ENCODE measurements around the gene CAP2. TPM values are rescaled to one million over a fixed set of nuclear protein-coding genes. Genes with fewer than 3 reads are reported as not detected.

The CAP2 gene
- total RNA-seq, 1 donor from 2014 or later: not detected

DNA sequence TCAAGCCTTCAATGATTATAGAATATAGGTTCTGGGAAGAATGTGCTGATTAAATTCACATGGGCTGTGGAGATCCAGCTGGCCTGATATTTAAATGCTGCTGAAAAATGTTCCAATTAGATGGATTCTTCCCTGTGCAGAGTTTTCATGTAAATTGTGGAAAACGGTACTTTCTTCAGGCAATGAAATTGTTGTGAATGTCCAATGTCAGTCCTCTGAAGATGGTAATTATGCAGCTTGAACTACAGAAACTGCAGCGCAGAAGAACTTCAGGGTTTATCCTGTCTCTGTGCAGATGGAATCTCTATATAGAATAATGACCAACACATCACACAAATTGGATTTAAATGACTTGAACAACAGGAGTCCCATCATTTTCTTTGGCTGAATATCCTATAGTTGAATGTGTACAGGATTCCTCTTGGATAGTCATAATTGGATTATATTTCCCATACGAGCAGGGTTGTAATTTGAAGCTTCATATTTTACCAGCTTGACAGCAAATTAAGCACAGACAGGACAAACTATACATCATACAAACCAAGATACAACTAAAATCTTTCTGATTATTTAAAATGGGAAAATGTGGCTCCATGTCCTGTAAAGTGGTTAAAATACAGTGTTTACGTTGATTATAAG, 82.3 kb downstream of the CAP2 start:
- H3K9me3 Mint-ChIP-seq: no peaks in the 10 kb centered on the region

DNA sequence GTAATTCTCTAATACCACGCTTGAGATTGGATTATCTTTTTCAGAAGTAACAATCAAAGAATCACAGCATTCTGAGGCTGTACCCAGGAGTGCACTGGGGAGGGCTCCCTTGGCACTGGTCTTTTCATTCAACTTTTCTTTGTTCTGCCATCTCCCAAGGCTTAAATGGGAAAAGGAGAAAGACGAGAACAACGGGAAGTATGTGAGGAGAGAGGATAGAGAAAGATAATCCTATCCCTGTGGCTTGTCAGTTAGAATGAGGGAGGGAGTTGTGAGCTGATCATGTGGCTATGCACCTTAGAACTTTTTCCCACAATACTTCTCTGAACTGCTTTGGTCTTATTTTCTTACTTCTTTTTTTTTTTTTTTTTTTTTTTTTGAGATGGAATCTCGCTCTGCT, 83.1 kb downstream of the CAP2 start:
- no peaks in the 10 kb centered on the region for H3K36me3 Mint-ChIP-seq (ENCODE audit: low read depth)
- H3K4me1 Mint-ChIP-seq (ENCODE audit: low read depth): no peaks in the 10 kb centered on the region
- no peak overlapping the region for H3K27ac Mint-ChIP-seq
- H3K4me3 Mint-ChIP-seq: no peak overlapping the region
- DNase-seq (ENCODE audit: low spot score): no peak
- H3K9me3 Mint-ChIP-seq: no peaks in the 10 kb centered on the region
- peaks cover 6% of the 10 kb centered on the region for H3K27me3 Mint-ChIP-seq (ENCODE audit: insufficient read depth)
- intact Hi-C loops (cut with micrococcal nuclease): no loop called here

More for the DNA sequence above, 82.3 kb downstream of the CAP2 start:
- intact Hi-C loops (cut with micrococcal nuclease): no loop called here
- peaks cover 6% of the 10 kb centered on the region for H3K27me3 Mint-ChIP-seq (ENCODE audit: insufficient read depth)
- H3K36me3 Mint-ChIP-seq (ENCODE audit: low read depth): no peaks in the 10 kb centered on the region
- no peak overlapping the region for H3K27ac Mint-ChIP-seq
- DNase-seq (ENCODE audit: low spot score): no peak
- no peaks in the 10 kb centered on the region for H3K4me1 Mint-ChIP-seq (ENCODE audit: low read depth)
- H3K4me3 Mint-ChIP-seq: no peak overlapping the region

DNA sequence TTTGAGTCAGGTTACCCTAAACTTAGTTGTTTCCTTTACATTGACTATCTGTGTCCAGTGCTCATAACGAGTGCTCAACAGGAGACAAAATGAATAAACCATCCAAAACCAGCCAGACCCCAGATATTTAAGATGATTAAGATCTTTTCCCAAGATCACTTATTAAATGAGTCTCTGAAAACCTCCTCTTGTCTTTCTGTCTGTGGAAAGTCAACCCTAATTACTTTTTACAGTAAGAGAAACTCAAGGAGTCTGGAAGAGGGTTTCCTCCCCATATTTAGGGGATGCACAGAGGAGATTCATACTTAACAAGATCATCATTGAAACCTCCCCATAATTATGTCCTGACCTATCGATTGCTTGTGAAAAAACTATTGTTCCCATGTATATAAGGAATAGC, 84.0 kb downstream of the CAP2 start:
- Mint-ChIP-seq H3K36me3 (ENCODE audit: low read depth) (no peaks in the 10 kb centered on the region), H3K27ac (no peak overlapping the region), H3K27me3 (ENCODE audit: insufficient read depth) (peaks cover 6% of the 10 kb centered on the region), H3K4me1 (ENCODE audit: low read depth) (no peaks in the 10 kb centered on the region), H3K4me3 (no peak overlapping the region), H3K9me3 (no peaks in the 10 kb centered on the region)
- DNase-seq (ENCODE audit: low spot score): no peak
- intact Hi-C loops (cut with micrococcal nuclease): no loop called here

DNA sequence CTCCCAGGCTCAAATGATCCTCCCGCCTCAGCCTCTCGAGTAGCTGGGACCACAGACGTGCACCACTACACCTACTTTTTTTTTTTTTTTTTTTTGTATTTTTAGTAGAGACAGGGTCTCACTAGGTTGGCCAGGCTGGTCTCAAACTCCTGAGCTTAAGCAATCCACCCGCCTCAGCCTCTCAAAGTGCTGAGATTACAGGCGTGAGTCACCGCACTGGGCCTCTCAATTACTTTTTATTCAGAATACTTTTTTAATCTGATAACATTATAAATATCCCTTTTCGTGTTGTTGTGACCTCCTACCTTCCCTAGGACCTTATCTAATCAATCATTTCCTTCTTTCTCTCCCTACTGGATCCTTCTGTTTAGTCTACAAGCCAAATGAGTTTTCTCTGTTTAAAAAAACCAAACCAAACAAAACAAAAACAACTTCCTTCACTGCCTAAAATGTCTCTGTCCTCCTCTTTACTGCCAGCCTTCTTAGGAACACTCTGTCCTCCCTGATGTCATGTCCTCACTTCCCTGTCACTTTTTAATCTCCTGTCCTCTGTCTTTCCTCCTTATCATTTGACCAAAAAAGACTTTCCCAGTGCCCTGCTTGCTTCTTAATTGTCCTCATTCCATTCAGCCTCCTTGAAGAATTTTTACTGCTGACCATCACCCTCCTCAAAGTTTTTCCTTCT, 85.0 kb downstream of the CAP2 start:
- peaks cover 8% of the 10 kb centered on the region for H3K27me3 Mint-ChIP-seq (ENCODE audit: insufficient read depth)

DNA sequence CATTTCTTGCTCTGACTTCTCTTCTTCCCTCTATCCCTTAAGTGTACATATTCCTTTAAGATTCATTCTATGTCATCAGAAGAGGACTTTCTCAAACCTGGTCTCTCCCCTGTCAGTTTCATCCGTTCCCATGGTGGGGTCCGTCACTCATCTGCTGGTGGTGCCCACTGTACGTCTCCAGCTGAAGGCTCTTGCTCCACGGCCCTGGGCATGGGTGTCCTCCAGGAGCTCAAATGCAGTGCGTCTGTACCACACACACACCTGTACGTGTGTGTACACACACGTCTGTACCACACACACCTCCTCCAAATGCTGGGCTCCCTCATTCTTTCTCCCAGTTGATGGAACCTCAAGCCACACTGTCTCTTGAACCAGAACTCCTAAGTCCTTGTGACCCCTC, 85.6 kb downstream of the CAP2 start:
- intact Hi-C loops (cut with micrococcal nuclease): no loop called here
- Mint-ChIP-seq H3K27me3 (ENCODE audit: insufficient read depth) (peaks cover 5% of the 10 kb centered on the region), H3K27ac (no peak overlapping the region), H3K36me3 (ENCODE audit: low read depth) (no peaks in the 10 kb centered on the region), H3K4me1 (ENCODE audit: low read depth) (no peaks in the 10 kb centered on the region), H3K9me3 (no peaks in the 10 kb centered on the region), H3K4me3 (no peak overlapping the region)
- no peak for DNase-seq (ENCODE audit: low spot score)

More for the DNA sequence above, 85.0 kb downstream of the CAP2 start:
- Mint-ChIP-seq H3K4me1 (ENCODE audit: low read depth) (no peaks in the 10 kb centered on the region), H3K9me3 (no peaks in the 10 kb centered on the region), H3K4me3 (no peak overlapping the region), H3K36me3 (ENCODE audit: low read depth) (no peaks in the 10 kb centered on the region), H3K27ac (no peak overlapping the region)
- no peak for DNase-seq (ENCODE audit: low spot score)
- intact Hi-C loops (cut with micrococcal nuclease): no loop called here

DNA sequence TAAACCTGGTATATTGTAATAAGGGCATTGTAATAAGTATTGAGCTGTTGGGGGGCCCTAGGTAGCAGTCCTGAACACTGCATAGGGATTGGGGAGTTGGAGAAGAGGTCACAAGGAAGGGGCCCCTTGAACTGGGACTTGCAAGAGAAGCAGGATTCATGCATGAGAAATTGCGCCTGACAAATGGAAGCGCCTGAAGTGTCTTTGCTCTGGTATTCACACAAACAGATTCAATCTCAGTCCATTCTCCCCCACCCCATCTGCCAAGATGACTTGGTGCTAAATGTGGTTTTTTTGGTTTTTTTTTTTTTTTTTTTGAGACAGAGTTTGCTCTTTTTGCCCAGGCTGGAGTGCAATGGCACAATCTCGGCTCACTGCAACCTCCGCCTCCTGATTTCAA, 87.1 kb downstream of the CAP2 start:
- no peaks in the 10 kb centered on the region for H3K4me1 Mint-ChIP-seq (ENCODE audit: low read depth)
- H3K27ac Mint-ChIP-seq: no peak overlapping the region
- peaks cover 5% of the 10 kb centered on the region for H3K27me3 Mint-ChIP-seq (ENCODE audit: insufficient read depth)
- no peaks in the 10 kb centered on the region for H3K9me3 Mint-ChIP-seq
- intact Hi-C loops (cut with micrococcal nuclease): no loop called here
- H3K36me3 Mint-ChIP-seq (ENCODE audit: low read depth): no peaks in the 10 kb centered on the region
- no peak for DNase-seq (ENCODE audit: low spot score)
- H3K4me3 Mint-ChIP-seq: no peak overlapping the region

DNA sequence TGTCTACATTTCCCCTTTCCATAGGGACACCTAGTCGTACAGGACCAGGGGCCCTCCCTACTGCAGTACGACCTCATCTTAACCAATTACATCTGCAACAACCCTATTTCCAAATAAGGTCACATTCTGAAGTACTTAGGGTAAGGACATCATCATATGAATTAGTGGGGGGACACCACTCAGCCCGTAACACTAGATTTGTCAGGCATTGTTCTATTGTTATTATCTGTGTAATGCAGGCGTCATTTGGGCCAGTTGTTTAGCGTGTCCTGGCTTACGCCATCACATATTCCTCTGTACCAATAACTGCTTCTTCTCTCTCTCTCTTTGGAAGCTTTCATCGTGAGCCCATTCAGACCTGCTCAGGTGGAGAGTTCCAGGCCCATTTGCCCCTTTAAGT, 89.3 kb downstream of the CAP2 start:
- Mint-ChIP-seq H3K4me3 (no peak overlapping the region), H3K9me3 (no peaks in the 10 kb centered on the region), H3K27ac (no peak overlapping the region), H3K27me3 (ENCODE audit: insufficient read depth) (peaks cover 2% of the 10 kb centered on the region), H3K36me3 (ENCODE audit: low read depth) (no peaks in the 10 kb centered on the region), H3K4me1 (ENCODE audit: low read depth) (no peaks in the 10 kb centered on the region)
- no peak for DNase-seq (ENCODE audit: low spot score)
- intact Hi-C loops (cut with micrococcal nuclease): no loop called here

DNA sequence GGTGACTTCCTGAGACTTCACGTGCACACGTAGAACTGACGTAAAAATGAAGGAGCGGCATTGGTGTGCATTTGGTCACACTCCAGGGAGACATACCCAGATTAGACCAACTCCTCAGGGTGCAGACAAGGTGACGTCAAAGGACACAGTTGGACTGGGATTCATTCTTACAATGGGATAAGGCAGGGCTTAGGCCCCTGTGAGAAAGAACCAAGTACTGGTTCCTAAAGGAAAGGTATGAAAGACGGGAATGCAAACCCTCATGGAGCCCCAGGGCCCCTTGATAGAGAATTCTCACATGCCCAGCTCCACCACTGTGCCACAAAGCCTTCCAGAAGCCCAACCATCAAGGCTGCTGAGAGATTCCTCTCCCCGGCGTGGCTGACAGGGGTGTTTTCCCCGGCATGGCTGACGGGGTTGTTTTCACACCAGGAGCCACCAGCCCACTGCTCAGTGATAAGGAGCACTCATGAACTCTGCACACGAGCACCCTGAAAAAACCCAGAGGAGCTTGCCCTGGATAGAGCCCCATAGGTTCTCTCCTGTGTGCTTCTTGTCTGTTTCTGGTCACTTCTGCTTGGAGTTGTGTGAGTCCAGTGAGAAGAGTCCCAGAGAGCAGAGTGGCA, 90.1 kb downstream of the CAP2 start:
- no peak for DNase-seq (ENCODE audit: low spot score)
- Mint-ChIP-seq H3K27me3 (ENCODE audit: insufficient read depth) (peaks cover 2% of the 10 kb centered on the region), H3K9me3 (no peaks in the 10 kb centered on the region), H3K4me1 (ENCODE audit: low read depth) (no peaks in the 10 kb centered on the region), H3K4me3 (no peak overlapping the region), H3K27ac (no peak overlapping the region), H3K36me3 (ENCODE audit: low read depth) (no peaks in the 10 kb centered on the region)
- intact Hi-C loops (cut with micrococcal nuclease): no loop called here

DNA sequence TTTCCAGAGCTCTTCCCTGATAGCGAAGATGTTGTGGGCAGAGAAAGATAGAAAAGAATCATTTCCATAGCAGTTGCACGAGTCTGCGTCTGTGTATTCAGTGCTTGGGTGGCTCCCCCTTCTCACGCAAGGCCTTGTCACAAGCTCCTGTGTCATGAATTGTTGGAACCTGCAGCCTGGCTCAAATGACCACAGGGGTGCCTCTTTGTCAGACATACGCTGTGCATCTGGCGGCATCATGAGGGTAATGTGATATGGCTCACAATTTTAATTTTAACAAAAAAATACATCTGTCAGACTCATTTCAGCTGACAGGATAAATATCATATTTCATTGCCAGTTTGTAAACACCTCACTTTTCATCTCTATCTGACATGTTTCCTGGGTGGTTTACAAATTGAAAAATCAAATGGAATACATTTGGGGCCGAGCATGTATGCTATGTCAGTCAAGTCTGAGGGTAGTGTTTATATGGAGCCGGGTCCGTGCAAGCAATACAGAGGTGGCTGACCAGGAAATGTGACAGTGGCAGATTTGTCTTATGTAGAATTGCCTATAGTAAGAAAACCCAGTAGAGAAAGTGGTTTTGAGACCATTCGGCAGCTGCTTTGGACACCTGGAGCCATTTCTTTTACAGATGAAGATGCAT, 90.9 kb downstream of the CAP2 start:
- intact Hi-C loops (cut with micrococcal nuclease): no loop called here
- H3K36me3 Mint-ChIP-seq (ENCODE audit: low read depth): no peaks in the 10 kb centered on the region
- H3K27me3 Mint-ChIP-seq (ENCODE audit: insufficient read depth): peaks cover 2% of the 10 kb centered on the region
- no peak for DNase-seq (ENCODE audit: low spot score)
- no peaks in the 10 kb centered on the region for H3K4me1 Mint-ChIP-seq (ENCODE audit: low read depth)
- H3K4me3 Mint-ChIP-seq: no peak overlapping the region
- no peak overlapping the region for H3K27ac Mint-ChIP-seq
- H3K9me3 Mint-ChIP-seq: no peaks in the 10 kb centered on the region

DNA sequence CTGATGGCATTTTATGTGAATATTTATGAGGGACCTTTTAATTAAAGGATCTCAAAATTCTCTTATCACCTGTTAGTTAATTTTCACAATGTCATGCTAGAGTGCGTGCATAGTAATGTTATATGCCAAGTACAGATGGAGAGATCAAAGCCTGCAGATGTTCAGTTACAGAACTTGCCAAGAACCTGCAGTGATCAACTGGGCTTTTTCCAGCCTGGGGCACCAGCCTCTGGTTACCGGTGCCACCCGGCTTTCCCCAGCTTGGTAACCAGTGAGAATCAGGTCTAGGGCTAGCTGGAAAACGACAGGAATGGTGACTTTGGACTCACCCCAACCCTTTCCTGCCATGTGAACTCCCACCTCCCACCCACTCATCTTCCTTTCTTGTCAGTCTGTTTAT, 91.8 kb downstream of the CAP2 start:
- no peak overlapping the region for H3K4me3 Mint-ChIP-seq
- H3K4me1 Mint-ChIP-seq (ENCODE audit: low read depth): no peaks in the 10 kb centered on the region
- no peaks in the 10 kb centered on the region for H3K9me3 Mint-ChIP-seq
- no peak overlapping the region for H3K27ac Mint-ChIP-seq
- DNase-seq (ENCODE audit: low spot score): no peak
- peaks cover 2% of the 10 kb centered on the region for H3K27me3 Mint-ChIP-seq (ENCODE audit: insufficient read depth)
- intact Hi-C loops (cut with micrococcal nuclease): no loop called here
- no peaks in the 10 kb centered on the region for H3K36me3 Mint-ChIP-seq (ENCODE audit: low read depth)

DNA sequence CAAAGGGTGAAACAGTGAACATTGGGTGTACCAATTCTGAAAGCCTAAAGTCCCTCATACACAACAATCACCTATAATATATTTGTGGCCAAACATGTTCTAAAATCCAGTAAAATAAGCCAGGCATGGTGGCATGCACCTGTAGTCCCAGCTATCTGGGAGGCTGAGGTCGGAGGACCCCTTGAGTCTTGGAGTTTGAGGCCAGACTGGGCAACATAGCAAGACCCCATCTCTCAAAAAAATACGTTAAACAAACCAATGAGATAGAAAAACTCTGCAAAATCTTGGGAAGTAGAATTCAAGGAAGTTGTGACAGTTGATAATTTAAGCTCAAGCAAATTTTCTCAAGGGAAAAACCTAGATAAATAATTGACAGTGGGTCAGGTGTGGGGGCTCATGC, 92.6 kb downstream of the CAP2 start:
- no peaks in the 10 kb centered on the region for H3K4me1 Mint-ChIP-seq (ENCODE audit: low read depth)
- peaks cover 7% of the 10 kb centered on the region for H3K27me3 Mint-ChIP-seq (ENCODE audit: insufficient read depth)
- no peak for DNase-seq (ENCODE audit: low spot score)
- H3K36me3 Mint-ChIP-seq (ENCODE audit: low read depth): no peaks in the 10 kb centered on the region
- intact Hi-C loops (cut with micrococcal nuclease): no loop called here
- H3K4me3 Mint-ChIP-seq: no peak overlapping the region
- H3K9me3 Mint-ChIP-seq: no peaks in the 10 kb centered on the region
- H3K27ac Mint-ChIP-seq: no peak overlapping the region

DNA sequence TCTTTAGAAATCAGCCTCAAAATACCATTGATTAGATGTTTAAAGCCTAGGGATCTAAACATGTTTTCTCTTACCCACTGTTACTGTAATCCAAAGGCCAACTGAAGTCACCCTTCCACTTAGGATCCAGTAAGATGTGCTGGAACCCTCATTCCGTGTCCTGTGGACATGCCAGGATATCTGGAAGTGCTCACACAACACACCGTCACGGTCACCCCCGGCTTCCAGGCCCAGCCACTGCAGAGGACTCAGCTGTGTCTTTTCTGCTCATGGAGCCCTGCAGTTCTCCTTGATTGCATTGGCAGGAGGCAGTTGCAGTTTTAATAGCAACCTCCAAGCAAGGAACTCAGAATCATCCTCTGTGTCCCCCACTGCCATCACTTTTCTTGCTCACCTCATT, 93.3 kb downstream of the CAP2 start:
- intact Hi-C loops (cut with micrococcal nuclease): no loop called here
- H3K4me1 Mint-ChIP-seq (ENCODE audit: low read depth): no peaks in the 10 kb centered on the region
- H3K27ac Mint-ChIP-seq: no peak overlapping the region
- peaks cover 8% of the 10 kb centered on the region for H3K27me3 Mint-ChIP-seq (ENCODE audit: insufficient read depth)
- no peaks in the 10 kb centered on the region for H3K9me3 Mint-ChIP-seq
- no peak for DNase-seq (ENCODE audit: low spot score)
- no peak overlapping the region for H3K4me3 Mint-ChIP-seq
- no peaks in the 10 kb centered on the region for H3K36me3 Mint-ChIP-seq (ENCODE audit: low read depth)

DNA sequence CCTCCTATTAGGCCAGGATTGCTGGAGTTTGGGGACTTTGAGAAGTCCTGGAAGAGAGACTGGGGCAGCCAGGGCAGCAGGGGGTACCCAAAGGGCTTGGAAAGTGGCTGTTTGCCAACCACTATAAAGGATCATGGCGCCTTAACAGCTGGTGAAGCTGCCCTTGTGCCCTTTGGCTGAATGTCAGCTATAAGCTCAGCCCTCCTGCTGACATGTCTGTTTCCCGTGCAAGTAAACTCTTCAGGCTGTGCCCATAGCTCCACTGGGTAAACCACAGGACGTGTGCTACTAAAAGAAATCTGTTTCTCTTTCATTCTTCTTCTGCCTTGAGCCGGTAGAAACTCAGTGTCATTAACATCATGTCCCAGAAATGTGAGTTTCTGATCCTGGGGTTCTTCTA, 97.3 kb downstream of the CAP2 start:
- Mint-ChIP-seq H3K36me3 (ENCODE audit: low read depth) (no peaks in the 10 kb centered on the region), H3K9me3 (no peaks in the 10 kb centered on the region), H3K27me3 (ENCODE audit: insufficient read depth) (peaks cover 12% of the 10 kb centered on the region), H3K27ac (no peak overlapping the region), H3K4me3 (no peak overlapping the region), H3K4me1 (ENCODE audit: low read depth) (no peaks in the 10 kb centered on the region)
- intact Hi-C loops (cut with micrococcal nuclease): no loop called here
- no peak for DNase-seq (ENCODE audit: low spot score)

All from activated T-helper 1 cell treated with anti-CD3 and anti-CD28 coated beads, Interleukin-12 subunit alpha, Interleukin-12 subunit beta, Interleukin-2, Interleukin-4 antibody, amounts not matched to agents 30 ng/mL and 10 ng/mL and 1 ng/mL, durations not matched to agents 14 hours and 24 hours and 36 hours (primary cell).